Gastrocnemius medialis (tissue), 4 donors: ENCODE results near the gene S100A10. TPM values are rescaled to one million over a fixed set of nuclear protein-coding genes. Genes with fewer than 3 reads are reported as not detected.

Experiments used
- ATAC-seq, 2 donors: fragments of 150-250 bp; one replicate each; pipeline ENCODE4 v1.9.1; 2016
- DNase-seq, 2 donors: peaks; one replicate each; pipeline ENCODE4 v3.0.0-alpha.2; 2019
- H3K27ac ChIP-seq, 4 donors: fragments of 200-600 bp; sonication (generic); 1 replicate in 1 of 4; 2 replicates in 3 of 4; pipeline ENCODE4 v1.5.1; 2016 to 2018; ENCODE audit warnings: mild to moderate bottlenecking in 2 of 4, moderate library complexity in 1 of 4
- H3K27me3 ChIP-seq, 3 donors: fragments of 200-600 bp; sonication (generic) in 2 of 3; 1 replicate in 1 of 3; 2 replicates in 2 of 3; pipeline versions ENCODE4 v1.5.1 to v1.6.0; 2016 to 2019; ENCODE audit warnings: mild to moderate bottlenecking in 1 of 3, moderate library complexity in 1 of 3
- H3K36me3 ChIP-seq, 2 donors: fragments of 200-600 bp; sonication (generic) in 1 of 2; one replicate each; pipeline ENCODE4 v1.5.1; 2017 to 2018
- H3K4me1 ChIP-seq, 2 donors: fragments of 200-600 bp; sonication (generic) in 1 of 2; one replicate each; pipeline ENCODE4 v1.5.1; 2016 to 2017; ENCODE audit warnings: mild to moderate bottlenecking in 2 of 2
- H3K4me3 ChIP-seq, 4 donors: fragments of 200-600 bp; sonication (generic) in 3 of 4; 1 replicate in 1 of 4; 2 replicates in 3 of 4; pipeline ENCODE4 v1.5.1; 2016 to 2019; ENCODE audit warnings: mild to moderate bottlenecking in 2 of 4
- H3K9me3 ChIP-seq, 3 donors: fragments of 200-600 bp; sonication (generic) in 2 of 3; 1 replicate in 1 of 3; 2 replicates in 2 of 3; pipeline ENCODE4 v1.5.1; 2016 to 2019
- POLR2A ChIP-seq, 2 donors: fragments of 450-650 bp; IDR thresholded peaks; one replicate each; pipeline ENCODE4 v1.6.1; 2017; ENCODE audit warnings: antibody characterized with exemption in 2 of 2, mild to moderate bottlenecking in 2 of 2, moderate library complexity in 2 of 2
- in situ Hi-C, 4 donors: fragments of 200-750 bp; cut with MboI; loops; one replicate each; pipeline versions ENCODE4 v1.15.0 to v1.8.0; 2017; ENCODE audit warnings: low sequenced_read_pairs in 4 of 4
- intact Hi-C: fragments of 100-400 bp; cut with DNase I; formaldehyde crosslinking; loops from one replicate; pipeline ENCODE4 v1.15.1; 2023; ENCODE audit warnings: low total_unique reads
- total RNA-seq, 4 donors: library from RNA; depleted of rRNA; stranded (reverse); fragments of >200 nt; gene quantifications; one replicate each; pipeline versions ENCODE4 v1.1.0 to v1.2.3, GENCODE V29; 2016
- TF ChIP-seq, protein P1 (sequence below), 5 experiments: fragments of 450-650 bp in 3 of 5; fragments of 200-600 bp in 2 of 5; sonication (generic) in 2 of 5; IDR thresholded peaks in 4 of 5; conservative IDR thresholded peaks in 1 of 5; 1 replicate in 4 of 5; 2 replicates in 1 of 5; pipeline ENCODE4 v1.5.1; 2016 to 2019; ENCODE audit warnings: antibody characterized with exemption in 5 of 5, mild to moderate bottlenecking in 3 of 5, moderate library complexity in 3 of 5

The S100A10 gene
- total RNA-seq, 4 donors from 2014 or later = 6.4 to 60.3 (median 28.0) TPM

- H3K36me3 ChIP-seq = no peaks in the 10 kb centered on the region
- intact Hi-C loops (no loop called here), in situ Hi-C loops (no loop called here)
- DNase-seq (no peak), ATAC-seq (peak; percentile 60 to 66)
- H3K4me3 ChIP-seq = no peak overlapping the region
- H3K27ac ChIP-seq = no peak overlapping the region
- no peaks in the 10 kb centered on the region for H3K27me3 ChIP-seq
- TF ChIP-seq POLR2A (IDR thresholded peaks at IDR 0.05) = no peak
- TF ChIP-seq, protein P1, sequence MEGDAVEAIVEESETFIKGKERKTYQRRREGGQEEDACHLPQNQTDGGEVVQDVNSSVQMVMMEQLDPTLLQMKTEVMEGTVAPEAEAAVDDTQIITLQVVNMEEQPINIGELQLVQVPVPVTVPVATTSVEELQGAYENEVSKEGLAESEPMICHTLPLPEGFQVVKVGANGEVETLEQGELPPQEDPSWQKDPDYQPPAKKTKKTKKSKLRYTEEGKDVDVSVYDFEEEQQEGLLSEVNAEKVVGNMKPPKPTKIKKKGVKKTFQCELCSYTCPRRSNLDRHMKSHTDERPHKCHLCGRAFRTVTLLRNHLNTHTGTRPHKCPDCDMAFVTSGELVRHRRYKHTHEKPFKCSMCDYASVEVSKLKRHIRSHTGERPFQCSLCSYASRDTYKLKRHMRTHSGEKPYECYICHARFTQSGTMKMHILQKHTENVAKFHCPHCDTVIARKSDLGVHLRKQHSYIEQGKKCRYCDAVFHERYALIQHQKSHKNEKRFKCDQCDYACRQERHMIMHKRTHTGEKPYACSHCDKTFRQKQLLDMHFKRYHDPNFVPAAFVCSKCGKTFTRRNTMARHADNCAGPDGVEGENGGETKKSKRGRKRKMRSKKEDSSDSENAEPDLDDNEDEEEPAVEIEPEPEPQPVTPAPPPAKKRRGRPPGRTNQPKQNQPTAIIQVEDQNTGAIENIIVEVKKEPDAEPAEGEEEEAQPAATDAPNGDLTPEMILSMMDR (IDR thresholded peaks at IDR 0.05 in 4 of 5, conservative IDR thresholded peaks at IDR 0.05 in 1 of 5) = no peak
- H3K9me3 ChIP-seq = no peaks in the 10 kb centered on the region
- H3K4me1 ChIP-seq = peaks cover 0 to 3% of the 10 kb centered on the region in 2 donors
These were observed 21.0 kb downstream of the S100A10 start for GRCh38 chr1:151972542-151973248.

DNA sequence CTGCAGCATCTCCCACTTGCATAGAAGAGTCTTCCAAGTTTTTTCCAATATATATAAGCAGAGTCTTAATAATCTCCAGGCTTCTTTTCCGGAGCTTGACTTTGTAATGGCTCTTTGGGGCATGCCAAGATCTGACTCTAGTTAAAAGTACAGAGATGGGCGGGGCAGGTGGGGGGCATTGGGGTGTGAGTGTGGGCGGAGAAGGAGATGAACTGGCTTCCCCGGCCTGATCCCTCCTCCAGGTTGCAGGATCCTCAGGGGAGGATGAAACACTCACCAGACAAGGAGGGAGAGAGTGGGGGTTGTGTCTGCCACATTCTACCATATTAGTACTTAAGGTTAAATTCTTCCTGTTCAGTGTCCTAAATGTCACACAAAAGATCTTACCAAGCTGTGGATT lies 23.0 kb downstream of the S100A10 start:
- no peak overlapping the region for H3K4me3 ChIP-seq
- H3K27ac ChIP-seq = no peak overlapping the region
- in situ Hi-C loops (no loop called here), intact Hi-C loops (no loop called here)
- no peaks in the 10 kb centered on the region for H3K9me3 ChIP-seq
- no peak for DNase-seq
- H3K36me3 ChIP-seq = no peaks in the 10 kb centered on the region
- no peaks in the 10 kb centered on the region for H3K27me3 ChIP-seq
- TF ChIP-seq, protein P1 (IDR thresholded peaks at IDR 0.05 in 4 of 5, conservative IDR thresholded peaks at IDR 0.05 in 1 of 5) = no peak
- TF ChIP-seq POLR2A (IDR thresholded peaks at IDR 0.05) = no peak
- no peak for ATAC-seq
- H3K4me1 ChIP-seq = peaks cover 0 to 3% of the 10 kb centered on the region in 2 donors

DNA sequence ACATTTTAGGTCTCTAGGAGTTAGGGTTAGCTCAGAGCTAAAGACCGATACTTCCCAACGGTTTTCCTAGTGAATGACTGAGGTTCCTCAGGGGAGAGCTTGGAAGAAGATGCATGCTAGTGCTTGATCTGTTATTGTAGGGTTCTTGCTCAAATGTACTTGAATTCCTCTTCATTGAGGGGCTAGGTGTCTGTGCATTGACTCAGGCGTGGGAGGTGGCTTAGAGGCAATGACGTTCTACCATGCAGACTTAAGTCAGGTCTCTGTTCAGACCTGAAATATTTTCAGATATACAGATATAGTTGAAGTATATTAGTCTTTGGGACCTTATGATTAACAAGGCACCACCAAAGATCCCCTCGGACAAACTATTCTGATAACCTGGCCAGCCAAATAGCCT lies 23.5 kb downstream of the S100A10 start:
- intact Hi-C loops = no loop called here
- no peak overlapping the region for H3K4me3 ChIP-seq
- in situ Hi-C loops = no loop called here
- no peaks in the 10 kb centered on the region for H3K9me3 ChIP-seq
- DNase-seq (no peak), ATAC-seq (no peak)
- no peak overlapping the region for H3K27ac ChIP-seq
- H3K4me1 ChIP-seq = peaks cover 0 to 3% of the 10 kb centered on the region in 2 donors
- TF ChIP-seq, protein P1 (IDR thresholded peaks at IDR 0.05 in 4 of 5, conservative IDR thresholded peaks at IDR 0.05 in 1 of 5) = no peak
- TF ChIP-seq POLR2A (IDR thresholded peaks at IDR 0.05) = no peak
- no peaks in the 10 kb centered on the region for H3K36me3 ChIP-seq
- H3K27me3 ChIP-seq = no peaks in the 10 kb centered on the region

DNA sequence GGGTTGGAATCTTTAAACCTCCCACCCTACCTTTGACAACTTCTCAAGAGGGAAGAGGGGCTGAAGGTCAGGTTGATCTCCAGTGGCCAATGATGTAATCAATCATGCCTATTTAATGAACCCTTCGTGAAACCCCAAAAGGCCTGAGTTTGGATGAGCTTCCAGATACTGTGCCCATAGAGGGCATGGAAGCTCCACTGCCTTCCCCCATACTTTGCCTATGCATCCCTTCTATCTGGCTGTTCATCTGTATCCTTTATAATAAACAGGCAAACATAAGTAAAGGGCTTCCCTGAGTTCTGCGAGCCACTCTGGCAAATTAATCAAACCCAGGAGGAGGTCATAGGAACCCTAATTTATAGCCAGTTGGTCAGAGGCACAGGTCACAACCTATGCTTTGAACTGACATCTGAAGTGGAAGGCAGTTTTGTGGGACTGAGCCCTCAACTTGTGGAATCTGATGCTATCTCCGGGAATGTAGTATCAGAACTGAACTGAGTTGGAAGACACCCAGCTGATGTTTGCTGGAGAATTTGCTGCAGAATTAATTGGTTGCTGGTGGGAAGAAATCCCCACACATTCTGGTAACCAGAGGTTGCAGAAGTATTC lies 24.8 kb downstream of the S100A10 start:
- H3K27me3 ChIP-seq = no peaks in the 10 kb centered on the region
- in situ Hi-C loops = no loop called here
- TF ChIP-seq POLR2A (IDR thresholded peaks at IDR 0.05) = no peak
- TF ChIP-seq, protein P1 (IDR thresholded peaks at IDR 0.05 in 4 of 5, conservative IDR thresholded peaks at IDR 0.05 in 1 of 5) = no peak
- no peaks in the 10 kb centered on the region for H3K36me3 ChIP-seq
- H3K27ac ChIP-seq = no peak overlapping the region
- no peak for DNase-seq
- H3K4me1 ChIP-seq = peaks cover 0 to 3% of the 10 kb centered on the region in 2 donors
- H3K9me3 ChIP-seq = no peaks in the 10 kb centered on the region
- intact Hi-C loops = no loop called here
- no peak for ATAC-seq
- H3K4me3 ChIP-seq = no peak overlapping the region
